Motor neuron (in vitro differentiated cells): ENCODE results near the gene KCNJ18. TPM values are rescaled to one million over a fixed set of nuclear protein-coding genes. Genes with fewer than 3 reads are reported as not detected.
A peak's percentile ranks its signal among the peaks of the same experiment; 100 is the strongest.
"Not testable (repeated sequence)": the region's sequence is repeated elsewhere in the genome, so short reads cannot be mapped to it uniquely, and the experiment has no call there.

Experiments
- ATAC-seq, 8 experiments: fragments of 200-7000 bp; cut with Tn5 transposase; replicated peaks in 6 of 8; 2 replicates each; pipeline ENCODE4 v1.8.0; 2021; ENCODE audit warnings: mild to moderate bottlenecking in 8 of 8, moderate library complexity in 8 of 8
- H3K27ac ChIP-seq, 2 donors: fragments of 250-450 bp; sonication (Bioruptor Pico); 2 replicates each; pipeline ENCODE4 v1.9.0; 2021; ENCODE audit warnings: antibody characterized with exemption in 2 of 2, mild to moderate bottlenecking in 2 of 2, moderate library complexity in 1 of 2
- H3K4me1 ChIP-seq, 2 donors: fragments of 250-450 bp; sonication (Bioruptor Pico); replicated peaks in 1 of 2; 2 replicates each; pipeline ENCODE4 v1.6.1; 2021; ENCODE audit warnings: antibody characterized with exemption in 2 of 2, mild to moderate bottlenecking in 2 of 2, moderate library complexity in 1 of 2
- H3K4me3 ChIP-seq, 5 donors: fragments of 250-450 bp; sonication (Bioruptor Pico); 2 replicates each; pipeline ENCODE4 v1.9.0; 2021; ENCODE audit warnings: antibody characterized with exemption in 5 of 5, mild to moderate bottlenecking in 5 of 5, moderate library complexity in 4 of 5
- WGBS, 10 experiments: fragments of 450-650 bp; shearing (Covaris generic); methylation state at CpG; one replicate each; pipeline ENCODE4 v1.0.0; 2022; 5-methylcytosine and 5-hydroxymethylcytosine counted together
- in situ Hi-C, 9 experiments: fragments of 400-800 bp; cut with MboI; loops; one replicate each; pipeline ENCODE4 v1.15.0; 2021; ENCODE audit warnings: low sequenced_read_pairs in 9 of 9, low pct_unique_long_range_greater_than_20kb in 2 of 9; ENCODE audit not compliant: unreplicated experiment in 9 of 9
- total RNA-seq, 8 experiments: library from RNA; unstranded; fragments of 300-600 nt; gene quantifications; 2 replicates each; pipeline versions ENCODE4 v1.2.3 to v1.2.4, GENCODE V29; 2022

The KCNJ18 gene
- total RNA-seq, 8 experiments from 2014 or later: 0.18 to 0.19 TPM; not detected in 6

GRCh38 chr17:21693937-21694336 is 1.6 kb downstream of the KCNJ18 start:
- in situ Hi-C loops, H3K4me3 ChIP-seq: not testable (repeated sequence)
- WGBS, 10 experiments: no CpG with 5 or more reads among the region's 4 CpGs

DNA sequence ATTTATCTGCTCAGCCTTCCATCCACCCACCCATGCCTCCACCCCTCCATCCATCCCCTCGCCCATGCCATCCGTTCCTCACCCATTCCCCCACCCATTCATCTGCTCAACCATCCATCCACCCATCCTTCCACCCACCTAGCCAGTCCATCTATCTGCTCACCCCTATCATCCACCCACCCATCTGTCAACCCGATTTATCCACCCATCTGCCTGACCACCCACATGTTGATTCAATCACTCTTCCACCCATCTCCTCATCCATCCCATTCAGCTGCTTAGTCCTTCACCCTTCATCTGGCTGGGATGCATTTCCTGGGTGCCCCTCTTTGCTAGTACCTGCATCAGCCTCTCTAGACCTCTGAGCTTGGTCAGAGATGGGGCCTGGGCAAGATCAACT is 3.9 kb downstream of the KCNJ18 start:
- H3K4me1 ChIP-seq, H3K27ac ChIP-seq, in situ Hi-C loops, ATAC-seq, H3K4me3 ChIP-seq: not testable (repeated sequence)
- WGBS, 10 experiments: 67% methylated on average over 1 of the region's 3 CpGs; no CpG with 5 or more reads in 9 of the 10 experiments

More at GRCh38 chr17:21693937-21694336, 1.6 kb downstream of the KCNJ18 start:
- H3K27ac ChIP-seq, ATAC-seq, H3K4me1 ChIP-seq: not testable (repeated sequence)

DNA sequence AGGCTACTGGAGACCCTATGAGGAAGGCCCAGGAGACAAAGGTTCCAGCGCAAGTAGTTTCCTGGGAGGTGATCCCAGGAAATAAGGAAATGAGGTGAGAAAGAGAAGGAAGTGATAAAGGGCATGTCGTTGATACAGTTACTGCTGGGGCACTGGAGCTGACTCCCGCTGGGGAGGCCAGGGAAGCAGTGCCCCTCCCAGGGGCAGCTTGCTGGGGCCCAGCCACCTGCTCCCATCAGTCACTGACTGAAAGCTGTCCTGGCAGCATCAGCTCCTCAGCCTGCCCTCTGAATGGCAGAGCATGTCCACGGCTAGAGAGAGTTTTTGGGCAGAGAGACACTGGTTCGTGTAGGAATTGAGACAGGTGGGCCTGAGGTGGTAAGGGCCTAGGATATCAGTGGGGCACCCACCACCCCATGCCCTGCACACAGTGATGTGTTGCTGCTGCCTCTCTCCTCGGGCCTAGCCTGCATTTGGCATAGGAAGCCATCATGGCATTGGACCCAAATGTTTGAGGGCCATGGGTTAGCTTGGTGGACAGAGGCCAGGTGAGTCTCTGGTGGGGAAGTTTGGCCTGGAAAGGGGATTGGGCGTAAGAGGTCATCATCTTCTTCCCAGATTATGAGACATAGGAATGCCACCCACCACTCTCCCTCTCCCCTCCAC is 4.7 kb downstream of the KCNJ18 start:
- WGBS, 10 experiments: 18 to 67% (median 48%) methylated on average over 2 to 3 of the region's 7 CpGs; no CpG with 5 or more reads in 7 of the 10 experiments
- H3K4me3 ChIP-seq, in situ Hi-C loops, ATAC-seq, H3K4me1 ChIP-seq, H3K27ac ChIP-seq: not testable (repeated sequence)

DNA sequence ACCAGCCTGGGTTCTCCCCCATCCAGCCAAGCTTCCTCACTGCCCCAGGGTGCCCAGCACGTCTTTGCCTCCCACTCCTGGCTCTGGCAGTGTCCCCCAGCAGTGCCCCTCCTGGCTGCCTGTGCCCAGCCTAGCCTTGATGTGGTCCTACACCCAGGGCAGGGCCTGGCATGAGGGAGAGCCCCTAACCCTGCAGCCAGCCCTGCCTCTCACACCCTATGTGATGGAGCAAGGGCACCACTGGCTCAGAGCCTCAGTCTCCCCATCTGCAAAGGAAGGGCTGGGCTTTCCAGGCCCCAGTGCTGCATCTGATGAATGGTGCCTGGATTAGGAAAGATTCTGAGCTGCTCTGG is 5.2 kb downstream of the KCNJ18 start:
- H3K4me3 ChIP-seq, ATAC-seq, H3K4me1 ChIP-seq, H3K27ac ChIP-seq, in situ Hi-C loops: not testable (repeated sequence)
- WGBS, 10 experiments: 22 to 60% methylated on average over 1 of the region's 1 CpG; no CpG with 5 or more reads in 8 of the 10 experiments

GRCh38 chr17:21698437-21699075 is 6.2 kb downstream of the KCNJ18 start:
- in situ Hi-C loops, H3K4me3 ChIP-seq, H3K27ac ChIP-seq, H3K4me1 ChIP-seq: not testable (repeated sequence)
- ATAC-seq: peak in 4 of 8 experiments; percentile 17 to 87 (median 51)
- WGBS, 10 experiments: no CpG with 5 or more reads among the region's 20 CpGs

DNA sequence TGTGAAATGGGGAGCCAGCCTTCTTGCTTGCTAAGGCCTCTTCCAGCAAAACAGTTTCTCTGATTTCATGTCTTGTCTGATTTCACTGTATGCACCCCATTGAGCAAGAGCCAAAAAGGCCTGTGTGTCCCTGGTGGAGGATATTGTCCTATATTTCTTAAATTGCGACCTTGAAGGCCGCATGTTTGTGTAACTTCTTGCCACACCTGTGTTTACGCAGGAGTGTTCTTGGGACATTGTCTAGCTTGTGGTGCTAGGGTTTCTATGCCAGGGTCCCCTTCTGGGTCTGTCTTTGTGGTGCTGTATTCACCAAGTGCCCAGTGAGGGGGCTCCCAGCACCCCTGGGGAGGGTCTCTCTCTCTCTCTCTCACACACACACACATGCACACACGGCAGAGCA is 6.8 kb downstream of the KCNJ18 start:
- H3K27ac ChIP-seq, H3K4me1 ChIP-seq, ATAC-seq, H3K4me3 ChIP-seq, in situ Hi-C loops: not testable (repeated sequence)
- 60% methylated on average over 1 of the region's 4 CpGs; no CpG with 5 or more reads in 9 of the 10 experiments for WGBS, 10 experiments

GRCh38 chr17:21699573-21700236 is 7.4 kb downstream of the KCNJ18 start:
- in situ Hi-C loops: loop anchor here in 1 of 9 experiments (25.0 kb wide), 1 partner anchor 287 kb away; no protein-coding TSS in a partner anchor
- not testable (repeated sequence) for H3K4me1 ChIP-seq, H3K27ac ChIP-seq, H3K4me3 ChIP-seq, ATAC-seq
- WGBS, 10 experiments: 17 to 56% methylated on average over 1 to 3 of the region's 16 CpGs; no CpG with 5 or more reads in 8 of the 10 experiments

DNA sequence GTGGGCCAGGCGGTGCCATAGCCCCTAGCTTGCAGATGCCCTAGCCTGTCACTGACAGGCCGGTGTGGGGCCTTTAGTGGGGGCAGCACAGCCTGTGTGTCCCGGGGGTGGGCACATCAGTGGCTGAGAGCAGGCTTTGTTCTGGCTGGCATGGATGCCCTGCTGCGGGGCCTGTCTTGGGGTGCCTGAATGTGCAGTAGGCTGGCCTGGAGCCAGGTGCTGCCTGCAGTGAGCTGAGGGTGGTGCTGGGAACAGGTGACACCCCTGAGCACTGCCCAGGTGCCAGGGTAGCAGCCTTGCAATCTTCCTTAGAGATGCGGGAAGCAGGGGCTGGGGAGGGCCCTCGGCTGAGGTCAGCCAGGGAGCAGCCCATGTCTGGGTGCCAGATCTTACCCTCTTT is 8.8 kb downstream of the KCNJ18 start:
- H3K4me3 ChIP-seq, ATAC-seq, H3K27ac ChIP-seq, H3K4me1 ChIP-seq: not testable (repeated sequence)
- WGBS, 10 experiments: no CpG with 5 or more reads among the region's 6 CpGs
- in situ Hi-C loops: loop anchor here in 1 of 9 experiments (25.0 kb wide), 1 partner anchor 289 kb away; no protein-coding TSS in a partner anchor

- not testable (repeated sequence) for H3K4me3 ChIP-seq, H3K27ac ChIP-seq, H3K4me1 ChIP-seq, ATAC-seq
- in situ Hi-C loops: loop anchor here in 1 of 9 experiments (25.0 kb wide), 1 partner anchor 290 kb away; no protein-coding TSS in a partner anchor
- WGBS, 10 experiments: 0% methylated on average over 1 of the region's 8 CpGs; no CpG with 5 or more reads in 9 of the 10 experiments
Observed at GRCh38 chr17:21702029-21702428, 9.7 kb downstream of the KCNJ18 start.

DNA sequence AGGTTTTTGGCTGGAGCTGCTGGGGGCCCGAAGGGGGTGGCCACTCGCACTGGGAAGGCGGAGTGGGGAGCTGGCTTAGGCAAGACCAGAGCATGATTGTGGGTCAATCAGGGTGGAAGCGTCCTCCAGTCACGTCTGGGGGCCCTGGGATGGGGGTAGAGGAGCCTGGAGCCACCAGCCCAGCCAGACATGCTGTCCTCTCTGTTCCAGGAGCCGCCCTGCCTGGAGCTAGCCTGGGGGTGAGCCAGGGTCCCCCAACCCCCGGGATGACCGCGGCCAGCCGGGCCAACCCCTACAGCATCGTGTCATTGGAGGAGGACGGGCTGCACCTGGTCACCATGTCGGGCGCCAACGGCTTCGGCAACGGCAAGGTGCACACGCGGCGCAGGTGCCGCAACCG is 10.2 kb downstream of the KCNJ18 start:
- not testable (repeated sequence) for ATAC-seq, H3K4me1 ChIP-seq, H3K27ac ChIP-seq, H3K4me3 ChIP-seq
- in situ Hi-C loops: loop anchor here in 1 of 9 experiments (25.0 kb wide), 1 partner anchor 290 kb away; no protein-coding TSS in a partner anchor
- WGBS, 10 experiments: 40% methylated on average over 1 of the region's 22 CpGs; no CpG with 5 or more reads in 9 of the 10 experiments

GRCh38 chr17:21702940-21703640 is 10.8 kb downstream of the KCNJ18 start:
- H3K4me1 ChIP-seq, ATAC-seq, H3K4me3 ChIP-seq, H3K27ac ChIP-seq: not testable (repeated sequence)
- in situ Hi-C loops: loop anchor here in 1 of 9 experiments (25.0 kb wide), 1 partner anchor 291 kb away; no protein-coding TSS in a partner anchor
- no CpG with 5 or more reads among the region's 51 CpGs for WGBS, 10 experiments

DNA sequence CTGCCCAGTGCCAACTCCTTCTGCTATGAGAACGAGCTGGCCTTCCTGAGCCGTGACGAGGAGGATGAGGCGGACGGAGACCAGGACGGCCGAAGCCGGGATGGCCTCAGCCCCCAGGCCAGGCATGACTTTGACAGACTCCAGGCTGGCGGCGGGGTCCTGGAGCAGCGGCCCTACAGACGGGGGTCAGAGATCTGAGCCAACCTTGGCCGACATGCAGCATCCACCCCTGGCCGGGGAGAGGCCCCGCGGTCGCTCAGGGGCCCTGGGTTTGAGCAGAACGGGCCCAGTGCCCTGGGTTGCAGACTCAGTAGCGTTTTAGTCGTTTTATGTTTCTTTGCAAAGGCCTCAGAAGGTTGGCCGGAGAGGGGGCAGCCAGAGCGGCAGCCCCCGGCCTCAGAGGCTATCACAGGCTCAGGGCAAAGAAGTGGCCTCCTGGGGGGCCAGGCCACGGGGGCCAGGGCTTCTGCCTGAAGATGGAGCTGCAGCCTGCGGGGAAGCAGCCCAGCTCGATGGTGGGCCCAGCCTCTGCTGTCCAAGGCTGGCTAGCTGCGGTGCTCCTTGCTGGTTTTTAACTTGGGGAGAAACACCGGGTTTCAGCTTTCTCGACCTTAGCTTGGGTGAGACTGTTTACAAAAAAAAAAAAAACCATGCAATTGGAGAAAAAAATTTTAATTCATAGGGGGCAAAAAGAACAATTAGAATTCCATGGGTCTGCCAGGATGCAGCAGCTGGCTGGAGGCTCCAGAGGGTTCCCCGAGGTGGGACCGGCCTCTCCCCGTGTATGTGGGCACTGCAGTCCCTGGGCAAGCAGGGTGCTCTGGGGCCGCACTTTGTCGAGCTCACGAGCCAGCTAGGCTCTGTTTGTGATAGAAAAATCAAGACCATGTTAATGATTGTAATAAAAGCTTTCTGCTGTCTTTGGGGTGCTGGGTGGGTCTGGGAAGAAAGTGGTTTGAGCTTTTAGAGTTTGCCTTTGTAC is 11.9 kb downstream of the KCNJ18 start:
- in situ Hi-C loops: loop anchor here in 1 of 9 experiments (25.0 kb wide), 1 partner anchor 292 kb away; no protein-coding TSS in a partner anchor
- not testable (repeated sequence) for H3K27ac ChIP-seq, ATAC-seq, H3K4me1 ChIP-seq, H3K4me3 ChIP-seq
- WGBS, 10 experiments: 58 to 89% (median 70%) methylated on average over 2 to 8 of the region's 35 CpGs; no CpG with 5 or more reads in 2 of the 10 experiments
